HEK293 (cell line): ENCODE measurements around the gene ANXA4.

Experiments used
- GLI2 ChIP-seq: fragments of 450-650 bp; formaldehyde crosslinking; IDR thresholded peaks from 2 replicates; pipeline ENCODE4; 2017; ENCODE audit warnings: missing biosample characterization, missing genetic modification characterization, low read depth, borderline replicate concordance
- MYNN ChIP-seq: fragments of 450-650 bp; formaldehyde crosslinking; IDR thresholded peaks from 2 replicates; pipeline ENCODE4 v1.5.1; 2016; ENCODE audit warnings: missing biosample characterization, missing genetic modification characterization, borderline replicate concordance
- OSR2 ChIP-seq: fragments of 450-650 bp; formaldehyde crosslinking; IDR thresholded peaks from 2 replicates; pipeline ENCODE4 v1.5.1; 2016; ENCODE audit warnings: missing biosample characterization, missing genetic modification characterization
- PRDM1 ChIP-seq: fragments of 450-650 bp; formaldehyde crosslinking; IDR thresholded peaks from 2 replicates; pipeline ENCODE4; 2016; ENCODE audit warnings: missing biosample characterization, missing genetic modification characterization
- SCRT1 ChIP-seq: fragments of 450-650 bp; formaldehyde crosslinking; IDR thresholded peaks from 2 replicates; pipeline ENCODE4 v1.5.1; 2016; ENCODE audit warnings: missing biosample characterization, missing genetic modification characterization, borderline replicate concordance
- ZEB2 ChIP-seq: fragments of 450-650 bp; formaldehyde crosslinking; IDR thresholded peaks from 2 replicates; pipeline ENCODE4 v1.5.1; 2016; ENCODE audit warnings: missing biosample characterization, missing genetic modification characterization
- ZNF10 ChIP-seq: fragments of 450-650 bp; formaldehyde crosslinking; IDR thresholded peaks from 2 replicates; pipeline ENCODE4 v1.5.1; 2017; ENCODE audit warnings: missing biosample characterization, missing genetic modification characterization
- ZNF169 ChIP-seq: fragments of 450-650 bp; formaldehyde crosslinking; IDR thresholded peaks from 2 replicates; pipeline ENCODE4 v1.5.1; 2016; ENCODE audit warnings: missing biosample characterization, missing genetic modification characterization
- ZNF175 ChIP-seq: fragments of 450-650 bp; formaldehyde crosslinking; IDR thresholded peaks from 2 replicates; pipeline ENCODE4 v1.5.1; 2016; ENCODE audit warnings: missing biosample characterization, missing genetic modification characterization
- ZNF184 ChIP-seq: fragments of 450-650 bp; IDR thresholded peaks from 2 replicates; pipeline ENCODE4 v1.5.1; 2018; ENCODE audit warnings: missing biosample characterization, mild to moderate bottlenecking, missing genetic modification characterization
- ZNF239 ChIP-seq: fragments of 450-650 bp; formaldehyde crosslinking; IDR thresholded peaks from 2 replicates; pipeline ENCODE4 v1.5.1; 2016; ENCODE audit warnings: missing biosample characterization, missing genetic modification characterization
- ZNF335 ChIP-seq: fragments of 450-650 bp; formaldehyde crosslinking; conservative IDR thresholded peaks from 2 replicates; pipeline ENCODE4 v1.5.1; 2016; ENCODE audit warnings: missing biosample characterization, missing genetic modification characterization
- ZNF362 ChIP-seq: fragments of 450-650 bp; formaldehyde crosslinking; IDR thresholded peaks from 2 replicates; pipeline ENCODE4 v1.5.1; 2016; ENCODE audit warnings: missing biosample characterization, missing genetic modification characterization
- ZNF473 ChIP-seq: fragments of 450-650 bp; formaldehyde crosslinking; IDR thresholded peaks from 2 replicates; pipeline ENCODE4 v1.5.1; 2017; ENCODE audit warnings: missing biosample characterization, missing genetic modification characterization
- ZNF488 ChIP-seq: fragments of 450-650 bp; formaldehyde crosslinking; IDR thresholded peaks from 2 replicates; pipeline ENCODE4 v1.5.1; 2016; ENCODE audit warnings: missing biosample characterization, missing genetic modification characterization
- ZNF501 ChIP-seq: fragments of 450-650 bp; formaldehyde crosslinking; IDR thresholded peaks from 2 replicates; pipeline ENCODE4 v1.5.1; 2016; ENCODE audit warnings: missing biosample characterization, missing genetic modification characterization
- ZNF544 ChIP-seq: fragments of 450-650 bp; formaldehyde crosslinking; IDR thresholded peaks from 2 replicates; pipeline ENCODE4 v1.5.0; 2017; ENCODE audit warnings: missing biosample characterization, missing genetic modification characterization
- ZNF571 ChIP-seq: fragments of 450-650 bp; formaldehyde crosslinking; IDR thresholded peaks from 2 replicates; pipeline ENCODE4 v1.5.0; 2017; ENCODE audit warnings: missing biosample characterization, missing genetic modification characterization
- ZNF776 ChIP-seq: fragments of 450-650 bp; formaldehyde crosslinking; IDR thresholded peaks from 2 replicates; pipeline ENCODE4 v1.5.0; 2017; ENCODE audit warnings: missing biosample characterization, missing genetic modification characterization, borderline replicate concordance
- TF ChIP-seq, protein P1 (sequence below): fragments of 450-650 bp; formaldehyde crosslinking; IDR thresholded peaks from 2 replicates; pipeline ENCODE4 v1.5.1; 2016; ENCODE audit warnings: missing biosample characterization, missing genetic modification characterization, borderline replicate concordance
- TF ChIP-seq, protein P2 (sequence below): fragments of 450-650 bp; formaldehyde crosslinking; IDR thresholded peaks from 2 replicates; pipeline ENCODE4 v1.5.0; 2017; ENCODE audit warnings: missing biosample characterization, missing genetic modification characterization, borderline replicate concordance
- TF ChIP-seq, protein P3 (sequence below): fragments of 450-650 bp; formaldehyde crosslinking; IDR thresholded peaks from 2 replicates; pipeline ENCODE4 v1.5.1; 2016; ENCODE audit warnings: missing biosample characterization, missing genetic modification characterization
- TF ChIP-seq, protein P4 (sequence below): fragments of 450-650 bp; formaldehyde crosslinking; IDR thresholded peaks from 2 replicates; pipeline ENCODE4 v1.5.1; 2016; ENCODE audit warnings: missing biosample characterization, missing genetic modification characterization, borderline replicate concordance
- TF ChIP-seq, protein P5 (sequence below): fragments of 450-650 bp; formaldehyde crosslinking; IDR thresholded peaks from 2 replicates; pipeline ENCODE4 v1.5.1; 2017; ENCODE audit warnings: missing biosample characterization, missing genetic modification characterization

ANXA4 gene

DNA sequence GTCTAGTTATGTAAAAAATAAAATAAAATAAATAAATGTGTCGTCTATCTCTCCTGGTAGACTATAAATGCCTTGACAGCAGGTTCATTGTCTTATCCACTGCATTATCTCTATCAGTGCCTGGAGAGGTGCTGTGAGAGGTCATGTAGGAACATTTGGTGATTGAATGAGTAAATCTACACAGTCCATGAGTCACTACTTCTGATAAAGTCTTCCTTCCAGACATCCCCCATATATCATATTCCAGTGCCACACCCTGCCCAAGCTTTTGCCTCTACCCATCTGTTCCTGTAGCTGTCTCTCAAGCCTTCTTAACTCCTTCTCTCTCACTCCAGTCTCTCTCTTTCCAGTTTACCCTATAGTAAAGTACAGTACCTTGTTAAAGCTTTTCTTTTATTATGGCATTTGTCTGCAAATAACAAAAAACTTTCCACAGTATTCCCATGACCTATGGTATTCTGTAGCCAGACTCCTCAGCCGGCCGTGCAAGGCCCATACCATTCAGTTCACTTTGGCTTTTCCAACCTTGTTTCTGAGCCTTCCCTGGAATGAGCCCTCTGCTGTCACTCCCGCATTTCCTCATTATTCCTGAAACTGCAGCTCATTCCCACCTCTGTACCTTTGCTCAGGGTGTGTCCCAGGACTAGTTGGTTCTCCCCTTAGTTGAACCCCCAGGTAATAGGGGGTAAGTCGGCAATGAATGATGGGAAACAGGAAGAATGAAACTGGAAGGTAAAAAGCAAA lies 37.5 kb downstream of the ANXA4 start (continued):
- TF ChIP-seq, protein P1, sequence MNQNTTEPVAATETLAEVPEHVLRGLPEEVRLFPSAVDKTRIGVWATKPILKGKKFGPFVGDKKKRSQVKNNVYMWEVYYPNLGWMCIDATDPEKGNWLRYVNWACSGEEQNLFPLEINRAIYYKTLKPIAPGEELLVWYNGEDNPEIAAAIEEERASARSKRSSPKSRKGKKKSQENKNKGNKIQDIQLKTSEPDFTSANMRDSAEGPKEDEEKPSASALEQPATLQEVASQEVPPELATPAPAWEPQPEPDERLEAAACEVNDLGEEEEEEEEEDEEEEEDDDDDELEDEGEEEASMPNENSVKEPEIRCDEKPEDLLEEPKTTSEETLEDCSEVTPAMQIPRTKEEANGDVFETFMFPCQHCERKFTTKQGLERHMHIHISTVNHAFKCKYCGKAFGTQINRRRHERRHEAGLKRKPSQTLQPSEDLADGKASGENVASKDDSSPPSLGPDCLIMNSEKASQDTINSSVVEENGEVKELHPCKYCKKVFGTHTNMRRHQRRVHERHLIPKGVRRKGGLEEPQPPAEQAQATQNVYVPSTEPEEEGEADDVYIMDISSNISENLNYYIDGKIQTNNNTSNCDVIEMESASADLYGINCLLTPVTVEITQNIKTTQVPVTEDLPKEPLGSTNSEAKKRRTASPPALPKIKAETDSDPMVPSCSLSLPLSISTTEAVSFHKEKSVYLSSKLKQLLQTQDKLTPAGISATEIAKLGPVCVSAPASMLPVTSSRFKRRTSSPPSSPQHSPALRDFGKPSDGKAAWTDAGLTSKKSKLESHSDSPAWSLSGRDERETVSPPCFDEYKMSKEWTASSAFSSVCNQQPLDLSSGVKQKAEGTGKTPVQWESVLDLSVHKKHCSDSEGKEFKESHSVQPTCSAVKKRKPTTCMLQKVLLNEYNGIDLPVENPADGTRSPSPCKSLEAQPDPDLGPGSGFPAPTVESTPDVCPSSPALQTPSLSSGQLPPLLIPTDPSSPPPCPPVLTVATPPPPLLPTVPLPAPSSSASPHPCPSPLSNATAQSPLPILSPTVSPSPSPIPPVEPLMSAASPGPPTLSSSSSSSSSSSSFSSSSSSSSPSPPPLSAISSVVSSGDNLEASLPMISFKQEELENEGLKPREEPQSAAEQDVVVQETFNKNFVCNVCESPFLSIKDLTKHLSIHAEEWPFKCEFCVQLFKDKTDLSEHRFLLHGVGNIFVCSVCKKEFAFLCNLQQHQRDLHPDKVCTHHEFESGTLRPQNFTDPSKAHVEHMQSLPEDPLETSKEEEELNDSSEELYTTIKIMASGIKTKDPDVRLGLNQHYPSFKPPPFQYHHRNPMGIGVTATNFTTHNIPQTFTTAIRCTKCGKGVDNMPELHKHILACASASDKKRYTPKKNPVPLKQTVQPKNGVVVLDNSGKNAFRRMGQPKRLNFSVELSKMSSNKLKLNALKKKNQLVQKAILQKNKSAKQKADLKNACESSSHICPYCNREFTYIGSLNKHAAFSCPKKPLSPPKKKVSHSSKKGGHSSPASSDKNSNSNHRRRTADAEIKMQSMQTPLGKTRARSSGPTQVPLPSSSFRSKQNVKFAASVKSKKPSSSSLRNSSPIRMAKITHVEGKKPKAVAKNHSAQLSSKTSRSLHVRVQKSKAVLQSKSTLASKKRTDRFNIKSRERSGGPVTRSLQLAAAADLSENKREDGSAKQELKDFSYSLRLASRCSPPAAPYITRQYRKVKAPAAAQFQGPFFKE (tag by site-specific recombination), result no peak
- TF ChIP-seq, protein P2, sequence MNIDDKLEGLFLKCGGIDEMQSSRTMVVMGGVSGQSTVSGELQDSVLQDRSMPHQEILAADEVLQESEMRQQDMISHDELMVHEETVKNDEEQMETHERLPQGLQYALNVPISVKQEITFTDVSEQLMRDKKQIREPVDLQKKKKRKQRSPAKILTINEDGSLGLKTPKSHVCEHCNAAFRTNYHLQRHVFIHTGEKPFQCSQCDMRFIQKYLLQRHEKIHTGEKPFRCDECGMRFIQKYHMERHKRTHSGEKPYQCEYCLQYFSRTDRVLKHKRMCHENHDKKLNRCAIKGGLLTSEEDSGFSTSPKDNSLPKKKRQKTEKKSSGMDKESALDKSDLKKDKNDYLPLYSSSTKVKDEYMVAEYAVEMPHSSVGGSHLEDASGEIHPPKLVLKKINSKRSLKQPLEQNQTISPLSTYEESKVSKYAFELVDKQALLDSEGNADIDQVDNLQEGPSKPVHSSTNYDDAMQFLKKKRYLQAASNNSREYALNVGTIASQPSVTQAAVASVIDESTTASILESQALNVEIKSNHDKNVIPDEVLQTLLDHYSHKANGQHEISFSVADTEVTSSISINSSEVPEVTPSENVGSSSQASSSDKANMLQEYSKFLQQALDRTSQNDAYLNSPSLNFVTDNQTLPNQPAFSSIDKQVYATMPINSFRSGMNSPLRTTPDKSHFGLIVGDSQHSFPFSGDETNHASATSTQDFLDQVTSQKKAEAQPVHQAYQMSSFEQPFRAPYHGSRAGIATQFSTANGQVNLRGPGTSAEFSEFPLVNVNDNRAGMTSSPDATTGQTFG (tag by site-specific recombination), result no peak
- TF ChIP-seq ZNF501 (tag by site-specific recombination), result no peak
- TF ChIP-seq OSR2 (tag by site-specific recombination), result no peak
- no peak for TF ChIP-seq ZNF571
- TF ChIP-seq ZNF169 (tag by site-specific recombination), result no peak
- TF ChIP-seq, protein P3, sequence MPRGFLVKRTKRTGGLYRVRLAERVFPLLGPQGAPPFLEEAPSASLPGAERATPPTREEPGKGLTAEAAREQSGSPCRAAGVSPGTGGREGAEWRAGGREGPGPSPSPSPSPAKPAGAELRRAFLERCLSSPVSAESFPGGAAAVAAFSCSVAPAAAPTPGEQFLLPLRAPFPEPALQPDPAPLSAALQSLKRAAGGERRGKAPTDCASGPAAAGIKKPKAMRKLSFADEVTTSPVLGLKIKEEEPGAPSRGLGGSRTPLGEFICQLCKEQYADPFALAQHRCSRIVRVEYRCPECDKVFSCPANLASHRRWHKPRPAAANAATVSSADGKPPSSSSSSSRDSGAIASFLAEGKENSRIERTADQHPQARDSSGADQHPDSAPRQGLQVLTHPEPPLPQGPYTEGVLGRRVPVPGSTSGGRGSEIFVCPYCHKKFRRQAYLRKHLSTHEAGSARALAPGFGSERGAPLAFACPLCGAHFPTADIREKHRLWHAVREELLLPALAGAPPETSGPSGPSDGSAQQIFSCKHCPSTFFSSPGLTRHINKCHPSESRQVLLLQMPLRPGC (tag by site-specific recombination), result no peak
- TF ChIP-seq, protein P4, sequence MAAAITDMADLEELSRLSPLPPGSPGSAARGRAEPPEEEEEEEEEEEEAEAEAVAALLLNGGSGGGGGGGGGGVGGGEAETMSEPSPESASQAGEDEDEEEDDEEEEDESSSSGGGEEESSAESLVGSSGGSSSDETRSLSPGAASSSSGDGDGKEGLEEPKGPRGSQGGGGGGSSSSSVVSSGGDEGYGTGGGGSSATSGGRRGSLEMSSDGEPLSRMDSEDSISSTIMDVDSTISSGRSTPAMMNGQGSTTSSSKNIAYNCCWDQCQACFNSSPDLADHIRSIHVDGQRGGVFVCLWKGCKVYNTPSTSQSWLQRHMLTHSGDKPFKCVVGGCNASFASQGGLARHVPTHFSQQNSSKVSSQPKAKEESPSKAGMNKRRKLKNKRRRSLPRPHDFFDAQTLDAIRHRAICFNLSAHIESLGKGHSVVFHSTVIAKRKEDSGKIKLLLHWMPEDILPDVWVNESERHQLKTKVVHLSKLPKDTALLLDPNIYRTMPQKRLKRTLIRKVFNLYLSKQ (tag by site-specific recombination), result no peak
- TF ChIP-seq ZEB2 (tag by site-specific recombination), result 0 out of 2 replicates have a peak, but pooled peaks have one; percentile 46
- 0 out of 2 replicates have a peak, but pooled peaks have one; percentile 9 for TF ChIP-seq PRDM1 (tag by site-specific recombination)
- no peak for TF ChIP-seq ZNF10 (tag by site-specific recombination)
- TF ChIP-seq, protein P5, sequence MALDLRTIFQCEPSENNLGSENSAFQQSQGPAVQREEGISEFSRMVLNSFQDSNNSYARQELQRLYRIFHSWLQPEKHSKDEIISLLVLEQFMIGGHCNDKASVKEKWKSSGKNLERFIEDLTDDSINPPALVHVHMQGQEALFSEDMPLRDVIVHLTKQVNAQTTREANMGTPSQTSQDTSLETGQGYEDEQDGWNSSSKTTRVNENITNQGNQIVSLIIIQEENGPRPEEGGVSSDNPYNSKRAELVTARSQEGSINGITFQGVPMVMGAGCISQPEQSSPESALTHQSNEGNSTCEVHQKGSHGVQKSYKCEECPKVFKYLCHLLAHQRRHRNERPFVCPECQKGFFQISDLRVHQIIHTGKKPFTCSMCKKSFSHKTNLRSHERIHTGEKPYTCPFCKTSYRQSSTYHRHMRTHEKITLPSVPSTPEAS (tag by site-specific recombination), result no peak
- TF ChIP-seq ZNF239 (tag by site-specific recombination), result no peak
- no peak for TF ChIP-seq ZNF362 (tag by site-specific recombination)
- TF ChIP-seq MYNN (tag by site-specific recombination), result no peak
- no peak for TF ChIP-seq ZNF184 (tag by site-specific recombination)
- no peak for TF ChIP-seq ZNF335 (tag by site-specific recombination)
- TF ChIP-seq ZNF488 (tag by site-specific recombination), result no peak
- TF ChIP-seq ZNF776 (tag by site-specific recombination), result no peak
- no peak for TF ChIP-seq GLI2 (tag by site-specific recombination)
- no peak for TF ChIP-seq ZNF175 (tag by site-specific recombination)
- TF ChIP-seq SCRT1 (tag by site-specific recombination), result no peak
- no peak for TF ChIP-seq ZNF473 (tag by site-specific recombination)
- TF ChIP-seq ZNF544 (tag by site-specific recombination), result no peak
